Mucosa of rectum (tissue), 2 donors: ENCODE measurements around the gene ETV6.

ENCODE experiments used
- H3K27ac ChIP-seq, 2 donors: one replicate each; pipeline ENCODE4 v1.7.0; 2013; ENCODE audit warnings: inconsistent platforms in 2 of 2, low read depth in 2 of 2, low read length in 2 of 2
- H3K27me3 ChIP-seq, 2 donors: one replicate each; pipeline ENCODE4 v1.7.0; 2013; ENCODE audit warnings: low read length in 2 of 2; ENCODE audit not compliant: control insufficient read depth in 2 of 2, insufficient read depth in 2 of 2
- H3K36me3 ChIP-seq, 2 donors: one replicate each; pipeline ENCODE4 v1.7.0; 2013; ENCODE audit warnings: low read length in 2 of 2; ENCODE audit not compliant: control insufficient read depth in 2 of 2, insufficient read depth in 2 of 2
- H3K4me1 ChIP-seq, 2 donors: one replicate each; pipeline ENCODE4 v1.7.0; 2013; ENCODE audit warnings: low read length in 2 of 2, mild to moderate bottlenecking in 1 of 2; ENCODE audit not compliant: control insufficient read depth in 2 of 2, insufficient read depth in 2 of 2
- H3K4me3 ChIP-seq, 2 donors: one replicate each; pipeline ENCODE4 v1.7.0; 2013; ENCODE audit warnings: low read length in 2 of 2
- H3K9ac ChIP-seq, 2 donors: one replicate each; pipeline ENCODE4 v1.7.0; 2013; ENCODE audit warnings: low read length in 2 of 2, low read depth in 1 of 2, mild to moderate bottlenecking in 1 of 2
- H3K9me3 ChIP-seq, 2 donors: one replicate each; pipeline ENCODE4 v1.7.0; 2013; ENCODE audit warnings: low read length in 2 of 2; ENCODE audit not compliant: control insufficient read depth in 2 of 2
- donor health status: healthy.
- donor health status: Normal muscosa, but diverticular disease.

The ETV6 gene

GRCh38 chr12:11741434-11742092, 92.1 kb downstream of the ETV6 start:
- Histone ChIP-seq H3K27ac (no peak overlapping the region), H3K9me3 (no peaks in the 10 kb centered on the region), H3K4me1 (peaks cover 4 to 7% of the 10 kb centered on the region in 2 donors), H3K36me3 (no peaks in the 10 kb centered on the region), H3K27me3 (no peaks in the 10 kb centered on the region), H3K4me3 (no peak overlapping the region), H3K9ac (no peak overlapping the region)

- no peaks in the 10 kb centered on the region for H3K36me3 ChIP-seq
- no peak overlapping the region for H3K4me3 ChIP-seq
- H3K4me1 ChIP-seq = peaks cover 4 to 7% of the 10 kb centered on the region in 2 donors
- H3K9ac ChIP-seq = no peak overlapping the region
- H3K9me3 ChIP-seq = no peaks in the 10 kb centered on the region
- H3K27ac ChIP-seq = no peak overlapping the region
- H3K27me3 ChIP-seq = no peaks in the 10 kb centered on the region
Measured at GRCh38 chr12:11743423-11744409, 94.2 kb downstream of the ETV6 start.

GRCh38 chr12:11744410-11744801, 94.9 kb downstream of the ETV6 start:
- H3K27me3 ChIP-seq = no peaks in the 10 kb centered on the region
- no peak overlapping the region for H3K9ac ChIP-seq
- H3K27ac ChIP-seq = no peak overlapping the region
- H3K36me3 ChIP-seq = no peaks in the 10 kb centered on the region
- no peaks in the 10 kb centered on the region for H3K9me3 ChIP-seq
- peaks cover 4 to 7% of the 10 kb centered on the region in 2 donors for H3K4me1 ChIP-seq
- no peak overlapping the region for H3K4me3 ChIP-seq

- Histone ChIP-seq H3K36me3 (no peaks in the 10 kb centered on the region), H3K4me1 (peaks cover 4 to 7% of the 10 kb centered on the region in 2 donors), H3K4me3 (no peak overlapping the region), H3K27ac (no peak overlapping the region), H3K9ac (no peak overlapping the region), H3K27me3 (no peaks in the 10 kb centered on the region), H3K9me3 (no peaks in the 10 kb centered on the region)
Measured at GRCh38 chr12:11745113-11745512, 95.6 kb downstream of the ETV6 start.

GRCh38 chr12:11746024-11746771, 96.7 kb downstream of the ETV6 start:
- peaks cover 4 to 7% of the 10 kb centered on the region in 2 donors for H3K4me1 ChIP-seq
- no peaks in the 10 kb centered on the region for H3K9me3 ChIP-seq
- H3K36me3 ChIP-seq = no peaks in the 10 kb centered on the region
- no peak overlapping the region for H3K27ac ChIP-seq
- H3K27me3 ChIP-seq = no peaks in the 10 kb centered on the region
- H3K9ac ChIP-seq = no peak overlapping the region
- peak overlapping the region in 1 of 2 donors; percentile 14 for H3K4me3 ChIP-seq

- Histone ChIP-seq H3K4me3 (no peak overlapping the region), H3K9me3 (no peaks in the 10 kb centered on the region), H3K27ac (no peak overlapping the region), H3K4me1 (peaks cover 4 to 7% of the 10 kb centered on the region in 2 donors), H3K27me3 (no peaks in the 10 kb centered on the region), H3K36me3 (no peaks in the 10 kb centered on the region), H3K9ac (no peak overlapping the region)
Measured at GRCh38 chr12:11746940-11747716, 97.7 kb downstream of the ETV6 start.

- no peak overlapping the region for H3K4me3 ChIP-seq
- H3K9ac ChIP-seq = no peak overlapping the region
- H3K27me3 ChIP-seq = no peaks in the 10 kb centered on the region
- no peaks in the 10 kb centered on the region for H3K9me3 ChIP-seq
- no peak overlapping the region for H3K27ac ChIP-seq
- H3K36me3 ChIP-seq = peaks cover 0 to under 1% of the 10 kb centered on the region in 2 donors
- peaks cover 4 to 7% of the 10 kb centered on the region in 2 donors for H3K4me1 ChIP-seq
Measured at GRCh38 chr12:11747969-11748368, 98.5 kb downstream of the ETV6 start.

GRCh38 chr12:11748903-11749302, 99.4 kb downstream of the ETV6 start:
- H3K9ac ChIP-seq = no peak overlapping the region

GRCh38 chr12:11749943-11750690, 100.6 kb downstream of the ETV6 start:
- Histone ChIP-seq H3K9me3 (no peaks in the 10 kb centered on the region), H3K27ac (peak overlapping the region; percentile 16 to 50), H3K36me3 (peaks cover 15 to 20% of the 10 kb centered on the region in 2 donors), H3K4me3 (no peak overlapping the region), H3K27me3 (no peaks in the 10 kb centered on the region), H3K9ac (no peak overlapping the region), H3K4me1 (peaks cover 4 to 10% of the 10 kb centered on the region in 2 donors)

More at GRCh38 chr12:11748903-11749302, 99.4 kb downstream of the ETV6 start:
- H3K9me3 ChIP-seq = no peaks in the 10 kb centered on the region
- H3K4me1 ChIP-seq = peaks cover 4 to 10% of the 10 kb centered on the region in 2 donors
- H3K36me3 ChIP-seq = peaks cover 7 to 10% of the 10 kb centered on the region in 2 donors
- H3K27me3 ChIP-seq = no peaks in the 10 kb centered on the region
- H3K4me3 ChIP-seq = no peak overlapping the region
- no peak overlapping the region for H3K27ac ChIP-seq
